Thyroid gland (tissue), 4 donors: Measurements from ENCODE around the gene LRMDA.

Experiments used
- CTCF ChIP-seq, 6 experiments: fragments of 200-600 bp in 3 of 6; fragments of 450-650 bp in 3 of 6; sonication (generic) in 3 of 6; IDR thresholded peaks; one replicate each; pipeline ENCODE4 v1.5.1; 2016 to 2019; ENCODE audit warnings: antibody characterized with exemption in 6 of 6, mild to moderate bottlenecking in 2 of 6, inconsistent platforms in 1 of 6, moderate library complexity in 1 of 6
- POLR2A ChIP-seq, 2 donors: fragments of 450-650 bp; IDR thresholded peaks; one replicate each; pipeline ENCODE4 v1.6.1; 2017; ENCODE audit warnings: antibody characterized with exemption in 2 of 2, mild to moderate bottlenecking in 2 of 2, moderate library complexity in 1 of 2

GRCh38 chr10:75694790-75695189, 263.4 kb downstream of the LRMDA start:
- TF ChIP-seq CTCF (IDR thresholded peaks at IDR 0.05) (no peak), POLR2A (IDR thresholded peaks at IDR 0.05) (no peak)
